Stimulated activated CD4-positive, alpha-beta T cell treated with anti-CD3 and anti-CD28 coated beads, Interleukin-2, amount 100 ng/mL, for 48 hours (primary cell): Measurements from ENCODE around the gene GPATCH4.
"Not testable (repeated sequence)": the region's sequence is repeated elsewhere in the genome, so short reads cannot be mapped to it uniquely, and the experiment has no call there.

Experiments
- DNase-seq, 2 donors: peaks; one replicate each; pipeline ENCODE4 v3.0.0-alpha.2; 2020

Gene GPATCH4

DNA sequence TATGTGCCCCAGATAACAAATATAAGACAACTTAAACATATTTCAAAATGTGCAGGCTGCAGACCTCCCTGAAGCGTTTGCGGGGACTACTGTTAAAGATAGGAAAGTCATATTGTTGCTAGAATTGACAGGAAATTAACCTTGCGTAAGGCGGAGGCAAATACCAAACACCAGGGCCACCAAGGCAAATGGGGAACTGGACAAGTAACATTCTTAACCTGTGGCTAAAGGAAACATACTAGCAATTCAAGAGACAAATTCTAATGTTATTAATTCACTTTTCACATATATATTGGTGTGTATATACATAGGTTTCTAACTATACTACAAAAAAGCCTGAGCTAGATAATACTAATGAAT, 24.8 kb upstream of the GPATCH4 start:
- no peak for DNase-seq

DNA sequence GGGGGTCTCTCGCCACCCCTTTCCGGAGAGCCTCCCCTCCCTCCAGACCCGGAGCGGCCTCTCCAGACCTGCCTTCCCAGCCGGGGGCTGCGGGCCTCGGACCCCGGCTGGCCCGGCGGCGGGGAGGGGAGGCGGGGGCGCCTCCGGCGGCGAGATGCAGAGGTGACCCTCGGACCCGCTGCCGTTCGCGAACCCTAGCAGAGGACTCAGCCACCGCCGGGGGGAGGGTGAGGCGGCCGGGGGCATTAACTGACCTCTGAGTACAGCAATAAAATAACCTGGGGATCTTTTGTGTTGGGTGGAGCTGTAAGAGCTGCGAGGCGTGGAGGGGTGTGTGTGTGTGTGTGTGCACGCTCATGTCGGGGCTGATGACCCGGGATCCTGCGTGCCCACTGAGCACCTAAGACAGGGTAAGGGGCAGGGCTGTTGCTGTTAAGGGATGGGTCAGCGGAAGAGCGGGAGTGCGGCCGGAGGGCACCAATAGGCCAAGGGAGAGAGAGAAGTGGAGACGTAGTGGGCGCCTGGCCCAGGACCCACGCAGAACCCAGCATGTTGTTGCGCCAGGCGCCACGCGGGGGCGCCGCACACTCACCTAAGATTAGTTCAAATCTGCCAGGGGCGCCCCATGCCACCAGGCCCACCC, 24.3 kb upstream of the GPATCH4 start:
- peak; percentile 71 to 75 for DNase-seq

DNA sequence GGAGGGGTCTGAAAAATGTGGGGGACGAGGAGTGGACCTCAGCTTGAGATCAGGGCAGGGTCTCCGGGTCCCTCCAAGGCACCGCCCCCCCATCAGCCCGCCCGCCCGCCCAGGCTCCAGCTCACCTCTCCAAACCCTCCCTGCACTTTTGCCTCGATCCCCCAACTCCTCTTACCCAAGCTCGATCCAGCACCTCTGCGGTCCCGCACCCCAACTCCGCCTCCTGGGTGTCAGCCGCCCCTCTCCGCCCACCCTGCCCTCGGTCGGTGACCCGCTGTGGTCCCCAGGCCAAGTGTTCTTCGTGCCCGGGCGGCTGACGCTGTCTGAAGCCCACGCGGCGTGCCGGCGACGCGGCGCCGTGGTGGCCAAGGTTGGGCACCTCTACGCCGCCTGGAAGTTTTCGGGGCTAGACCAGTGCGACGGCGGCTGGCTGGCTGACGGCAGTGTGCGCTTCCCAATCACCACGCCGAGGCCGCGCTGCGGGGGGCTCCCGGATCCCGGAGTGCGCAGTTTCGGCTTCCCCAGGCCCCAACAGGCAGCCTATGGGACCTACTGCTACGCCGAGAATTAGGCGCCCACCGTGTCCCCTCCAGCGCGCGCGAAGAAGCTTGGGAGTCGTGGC, 23.6 kb upstream of the GPATCH4 start:
- DNase-seq = no peak

DNA sequence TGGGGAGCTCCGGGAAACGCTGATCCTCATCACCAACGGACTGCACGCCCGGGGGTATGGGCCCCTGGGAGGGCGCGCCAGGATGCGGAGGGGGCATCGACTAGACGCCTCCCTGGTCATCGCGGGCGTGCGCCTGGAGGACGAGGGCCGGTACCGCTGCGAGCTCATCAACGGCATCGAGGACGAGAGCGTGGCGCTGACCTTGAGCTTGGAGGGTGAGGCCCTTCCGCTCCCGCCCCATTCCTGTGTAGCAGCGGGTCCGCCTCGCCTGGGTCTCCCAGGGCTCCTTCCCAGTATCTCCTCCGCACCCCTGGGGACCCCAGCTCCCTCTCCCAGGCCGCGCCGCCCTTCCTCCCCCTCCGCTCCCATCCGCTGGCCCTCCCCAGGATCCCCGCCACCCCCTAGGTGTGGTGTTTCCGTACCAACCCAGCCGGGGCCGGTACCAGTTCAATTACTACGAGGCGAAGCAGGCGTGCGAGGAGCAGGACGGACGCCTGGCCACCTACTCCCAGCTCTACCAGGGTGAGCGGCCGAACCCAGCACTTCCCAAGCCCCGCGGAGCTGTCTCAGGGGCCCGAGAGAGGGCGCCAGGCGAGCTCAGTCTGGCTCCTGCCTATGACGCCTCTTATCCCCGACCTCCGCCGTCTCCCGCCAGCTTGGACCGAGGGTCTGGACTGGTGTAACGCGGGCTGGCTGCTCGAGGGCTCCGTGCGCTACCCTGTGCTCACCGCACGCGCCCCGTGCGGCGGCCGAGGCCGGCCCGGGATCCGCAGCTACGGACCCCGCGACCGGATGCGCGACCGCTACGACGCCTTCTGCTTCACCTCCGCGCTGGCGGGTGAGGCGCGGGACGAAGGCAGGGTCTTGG, 22.9 kb upstream of the GPATCH4 start:
- peak in 1 of 2 donors; percentile 44 for DNase-seq

DNA sequence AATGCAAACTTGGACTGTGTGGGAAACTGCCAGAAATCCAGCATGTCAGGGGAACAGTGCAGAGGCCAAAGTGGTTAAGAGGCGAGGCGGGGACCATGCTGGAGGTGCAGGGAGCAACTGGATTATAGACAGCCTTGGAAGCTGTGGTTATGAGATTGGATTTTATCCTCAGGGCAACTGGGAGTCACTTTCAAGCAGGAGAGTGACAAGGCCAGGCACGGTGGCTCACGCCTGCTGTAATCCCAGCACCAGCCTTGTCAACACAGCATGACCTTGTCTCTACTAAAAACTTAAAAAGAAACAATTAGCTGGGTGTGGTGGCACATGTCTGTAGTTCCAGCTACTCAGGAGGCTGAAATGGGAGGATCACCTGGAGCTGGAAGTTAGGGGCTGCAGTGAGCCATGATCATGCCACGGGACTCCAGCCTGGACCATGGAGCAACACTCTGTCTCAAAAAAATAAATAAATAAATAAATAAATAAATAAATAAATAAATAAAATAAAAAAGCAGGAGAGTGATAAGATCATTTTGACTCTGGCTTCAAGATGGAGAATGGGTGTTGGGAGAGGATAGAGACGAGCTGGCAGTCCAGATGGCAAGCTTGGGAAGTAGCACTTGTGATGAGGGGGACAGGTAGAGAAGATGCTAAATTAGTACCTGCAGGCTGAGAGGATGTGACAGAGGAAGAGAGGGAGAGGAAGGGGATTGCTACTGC, 21.5 kb upstream of the GPATCH4 start:
- DNase-seq = no peak

DNA sequence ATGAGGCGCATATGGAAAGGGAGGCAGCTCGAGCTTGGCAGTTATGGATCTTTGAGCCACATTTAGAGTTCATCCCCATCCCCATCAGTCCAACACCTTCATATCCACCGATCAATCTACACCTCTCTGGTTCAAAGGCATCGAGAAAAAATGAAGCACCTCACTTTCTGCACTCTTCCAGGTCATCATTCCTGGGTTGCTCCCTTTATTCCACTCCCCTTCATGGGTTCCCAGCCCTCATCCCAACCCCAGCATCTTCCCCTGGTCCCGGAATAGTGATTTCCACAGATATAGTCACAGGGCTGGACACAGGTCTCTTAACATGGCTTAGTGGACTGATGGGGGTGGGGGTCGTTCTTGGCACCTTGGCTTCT, 18.3 kb upstream of the GPATCH4 start:
- DNase-seq = no peak

DNA sequence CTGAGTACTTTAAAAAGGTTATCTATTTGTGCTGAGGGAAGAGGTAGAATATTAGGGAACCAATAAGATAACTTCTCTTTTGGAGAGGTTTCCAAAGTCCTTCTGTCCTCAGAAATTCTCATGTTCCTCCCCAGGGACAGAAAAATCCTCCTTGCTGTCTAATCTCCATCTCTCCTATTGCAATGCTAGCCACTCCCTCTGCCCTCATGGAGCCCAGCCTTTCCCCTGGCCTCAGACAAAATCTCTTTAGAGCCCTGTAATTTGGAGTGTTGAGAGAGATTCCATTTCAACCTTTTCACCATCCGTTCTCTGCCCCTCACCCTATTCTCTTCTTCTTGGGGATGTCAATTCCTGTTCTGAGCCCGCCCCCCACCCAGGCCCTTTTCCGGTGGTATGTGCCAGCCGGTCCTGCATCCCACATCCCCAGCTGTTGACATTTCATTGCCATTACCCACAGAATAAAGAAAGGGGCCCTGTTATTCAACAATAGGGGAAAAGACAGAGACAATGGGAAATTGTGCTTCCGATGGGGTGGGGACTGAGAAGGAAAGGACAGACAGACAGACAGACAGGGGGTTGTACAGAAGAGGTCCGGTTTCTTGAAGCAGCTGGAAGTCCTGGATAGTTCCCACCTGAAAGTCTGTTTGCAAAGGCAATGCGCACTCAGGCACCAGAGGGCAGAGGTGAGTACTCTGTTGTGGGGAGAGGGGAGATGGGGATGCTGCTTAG, 17.7 kb upstream of the GPATCH4 start, which contains the start of gene HAPLN2:
TSS of gene HAPLN2 (plus strand) at position 563 of the 729 bp plus-strand sequence. CDS start 4,076 bp downstream, outside the sequence.
- no peak for DNase-seq

DNA sequence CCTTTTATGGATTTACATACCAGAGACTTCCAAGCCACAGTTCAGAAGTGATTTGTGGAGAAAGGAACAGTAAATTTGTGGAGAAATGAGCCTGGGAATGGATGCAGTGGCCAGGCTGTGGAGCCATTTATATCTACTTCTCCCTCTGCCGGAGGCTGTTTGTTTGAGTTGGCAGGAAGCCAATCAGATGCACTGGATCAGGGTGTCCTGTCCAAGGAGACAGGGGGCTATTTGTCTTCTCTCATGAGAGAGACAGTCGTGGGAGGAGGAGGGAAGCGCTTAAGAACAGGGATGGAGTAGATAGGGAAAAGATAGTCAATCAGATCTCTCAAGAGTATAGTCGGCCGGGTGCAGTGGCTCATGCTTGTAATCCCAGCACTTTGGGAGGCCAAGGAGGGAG, 15.2 kb upstream of the GPATCH4 start:
- no peak for DNase-seq

DNA sequence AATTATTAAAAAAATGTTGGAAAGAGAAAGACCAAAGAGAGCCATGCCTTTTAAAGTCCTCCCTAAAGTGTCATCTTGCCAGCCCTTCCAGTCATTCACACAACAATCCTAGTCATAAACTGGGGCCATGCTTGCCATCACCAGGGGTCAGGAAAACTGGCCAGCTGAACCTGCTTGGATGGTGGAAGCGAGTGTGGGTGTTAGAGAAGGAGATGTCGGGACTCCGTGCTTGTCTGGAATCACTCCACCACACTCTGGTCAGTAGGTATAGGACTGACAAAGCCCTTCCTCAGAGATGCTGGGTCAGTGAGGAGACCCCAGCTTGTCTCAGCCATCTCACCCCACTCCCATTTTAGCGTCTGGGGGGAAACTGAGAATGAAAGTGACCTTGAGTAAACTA, 14.7 kb upstream of the GPATCH4 start:
- DNase-seq = no peak

DNA sequence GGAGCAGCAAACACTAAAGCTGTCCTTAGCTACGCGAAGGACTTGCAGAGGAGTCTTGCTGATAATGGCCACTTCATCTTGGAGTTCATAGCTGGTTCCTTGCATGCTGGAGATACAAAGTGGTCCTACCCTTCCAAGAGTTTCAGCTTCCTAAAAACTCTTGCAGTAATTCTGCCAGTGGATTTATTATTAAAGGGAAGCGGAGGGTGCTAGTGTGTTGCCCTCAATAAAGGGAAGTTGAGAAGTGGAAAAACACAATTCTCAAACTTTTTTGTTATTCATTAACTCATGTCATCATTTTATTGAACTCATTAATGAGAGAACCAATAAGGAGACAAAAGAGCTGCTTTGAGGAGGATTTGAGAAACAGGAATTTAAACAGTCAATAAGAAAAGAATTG, 11.4 kb upstream of the GPATCH4 start:
- DNase-seq = no peak

DNA sequence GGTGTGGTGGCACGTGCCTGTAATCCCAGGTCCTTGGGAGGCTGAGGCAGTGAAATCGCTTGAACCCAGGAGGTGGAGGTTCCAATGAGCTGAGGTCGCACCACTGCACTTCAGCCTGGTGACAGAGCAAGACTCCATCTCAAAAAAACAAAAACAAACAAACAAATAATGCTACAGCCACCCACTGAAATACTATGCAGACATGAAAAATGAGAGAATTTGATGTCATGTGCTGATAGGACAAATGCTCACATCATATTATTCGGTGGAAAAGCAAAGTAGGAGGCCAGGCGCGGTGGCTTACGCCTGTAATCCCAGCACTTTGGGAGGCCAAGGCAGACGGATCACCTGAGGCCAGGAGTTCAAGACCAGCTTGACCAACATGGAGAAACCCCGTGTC, 8.8 kb upstream of the GPATCH4 start:
- DNase-seq = not testable (repeated sequence)

DNA sequence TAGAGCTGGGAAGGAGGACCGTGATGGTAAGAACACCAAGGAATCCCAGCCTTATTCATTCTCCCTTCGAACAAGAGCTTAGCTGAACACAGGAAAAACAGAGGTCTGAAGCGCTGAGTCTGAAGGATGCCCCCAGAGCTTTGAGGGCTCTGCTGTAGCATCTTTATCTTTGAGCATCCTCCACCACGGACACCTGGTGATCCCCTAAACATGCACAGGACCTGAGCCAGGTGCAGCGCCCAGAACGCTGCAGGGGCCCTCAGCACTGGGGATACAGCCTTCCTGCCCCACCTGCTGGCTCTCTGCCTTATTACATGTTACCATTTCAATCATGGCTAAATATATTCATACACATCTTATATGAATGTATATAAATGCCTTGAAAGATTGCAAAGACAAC, 7.7 kb upstream of the GPATCH4 start:
- no peak for DNase-seq

DNA sequence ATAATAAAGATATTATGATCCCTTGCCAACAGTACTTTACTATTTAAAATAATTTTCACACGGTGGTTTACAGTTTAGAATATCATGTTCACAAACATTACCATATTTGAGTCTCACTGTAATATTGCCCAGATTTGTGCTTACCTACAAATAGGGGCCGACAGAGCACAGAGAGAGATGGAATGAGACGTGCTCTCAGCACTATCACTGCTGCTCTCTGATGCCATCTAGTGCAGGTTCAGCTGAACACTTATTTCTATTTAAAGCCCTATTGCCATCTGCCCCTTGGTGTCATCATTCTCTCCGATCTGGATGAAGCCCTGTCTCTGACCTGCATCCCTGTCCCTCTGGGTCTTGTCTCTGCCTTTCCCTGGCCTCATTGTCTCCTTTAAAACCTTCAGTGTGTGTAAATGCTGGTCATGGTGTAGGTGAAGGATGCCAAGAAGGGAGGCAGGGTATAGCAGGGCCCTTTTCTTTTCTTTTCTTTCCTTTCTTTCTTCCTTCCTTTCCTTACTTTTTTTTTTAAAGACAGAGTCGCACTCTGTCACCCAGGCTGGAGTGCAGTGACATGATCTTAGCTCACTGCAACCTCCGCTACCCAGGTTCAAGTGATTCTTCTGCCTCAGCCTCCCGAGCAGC, 6.9 kb upstream of the GPATCH4 start:
- DNase-seq = peak in 1 of 2 donors; percentile 54

DNA sequence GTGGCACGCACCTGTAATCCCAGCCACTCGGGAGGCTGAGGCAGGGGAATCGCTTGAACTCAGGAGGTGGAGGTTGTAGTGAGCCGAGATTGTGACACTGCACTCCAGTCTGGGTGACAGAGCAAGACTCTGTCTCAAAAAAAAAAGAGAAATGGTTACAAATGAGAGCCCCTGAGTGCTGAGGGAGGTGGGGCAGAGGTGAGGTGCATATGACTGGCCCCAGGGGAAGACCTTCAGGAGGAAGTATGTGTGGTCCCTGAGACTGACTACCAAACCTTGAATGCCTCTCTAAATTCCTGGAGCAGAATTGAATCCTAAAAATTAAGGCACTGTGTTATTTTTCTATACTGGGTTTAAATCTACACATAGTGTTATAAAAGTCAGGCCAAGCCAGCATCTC, 6.1 kb upstream of the GPATCH4 start:
- DNase-seq = not testable (repeated sequence)

DNA sequence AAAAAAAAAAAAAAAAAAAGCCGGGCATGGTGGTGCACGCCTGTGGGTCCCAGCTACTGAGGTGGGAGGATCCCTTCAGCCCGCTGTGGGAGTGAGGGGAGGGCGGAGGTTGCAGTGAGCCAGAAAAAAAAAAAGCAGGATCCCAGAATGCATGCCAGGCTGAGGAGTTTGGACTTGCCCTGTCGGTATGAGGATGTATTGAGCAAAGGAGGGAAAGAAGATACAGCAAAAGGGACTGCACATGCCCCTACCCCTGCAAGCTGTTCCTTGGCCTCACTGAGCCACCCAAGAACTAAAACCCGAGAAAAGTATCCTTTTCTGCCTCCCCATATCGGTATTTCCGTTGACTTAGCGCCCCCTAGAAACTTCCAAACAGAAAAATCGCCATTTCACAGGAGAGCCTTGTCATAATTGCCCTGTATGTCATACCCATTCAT, 1.3 kb upstream of the GPATCH4 start:
- DNase-seq = no peak

DNA sequence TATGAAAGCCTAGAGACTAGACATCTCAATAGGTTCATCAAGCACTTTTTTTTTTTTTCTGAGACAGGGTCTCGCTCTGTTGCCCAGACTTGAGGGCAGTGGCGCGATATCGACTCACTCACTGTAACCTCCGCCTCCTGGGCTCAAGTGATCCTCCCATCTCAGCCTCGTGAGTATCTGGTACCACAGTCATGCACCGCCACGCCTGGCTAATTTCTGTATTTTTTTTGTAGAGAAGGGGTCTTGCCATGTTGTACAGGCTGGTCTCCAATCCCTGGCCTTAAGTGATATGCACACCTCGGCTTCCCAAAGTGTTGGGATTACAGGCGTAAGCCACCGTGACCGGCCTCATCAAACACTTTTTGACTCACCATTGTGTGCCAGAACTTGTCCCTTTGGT, 613 bp upstream of the GPATCH4 start:
- DNase-seq = no peak

DNA sequence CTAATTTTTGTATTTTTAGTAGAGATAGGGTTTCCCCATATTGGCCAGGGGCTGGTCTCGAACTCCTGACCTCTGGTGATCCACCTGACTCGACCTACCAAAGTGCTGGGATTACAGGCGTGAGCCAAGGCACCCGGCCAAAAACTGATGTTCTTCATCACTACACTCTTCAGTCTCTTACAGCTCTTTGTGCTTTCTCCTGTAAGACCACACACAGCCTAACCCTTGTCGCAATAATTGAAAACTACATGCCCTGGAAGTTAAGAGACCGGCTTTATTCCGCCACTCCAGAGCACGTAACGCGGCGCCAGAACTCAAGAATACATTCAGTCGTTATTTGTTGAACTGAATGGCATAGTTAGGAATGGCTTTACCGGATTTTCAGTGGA, 552 bp downstream of the GPATCH4 start:
- DNase-seq = no peak

DNA sequence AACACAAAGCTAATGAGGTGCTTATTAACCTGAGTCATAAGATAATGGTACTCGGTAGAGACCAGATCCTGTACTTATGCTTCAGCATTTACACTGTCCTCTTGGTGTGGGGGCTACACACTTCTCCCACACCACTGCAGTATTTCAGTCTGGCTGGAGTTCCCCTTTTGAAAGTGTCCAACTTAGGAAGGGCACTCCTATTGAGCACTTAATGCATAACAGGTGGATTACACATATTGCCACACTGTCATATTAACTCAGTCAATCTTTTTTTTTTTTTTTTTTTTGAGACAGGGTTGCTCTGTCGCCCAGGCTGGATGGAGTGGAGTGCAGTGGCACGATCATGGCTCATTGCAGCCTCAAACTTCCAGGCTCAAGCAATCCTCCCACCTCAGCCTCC, 1.5 kb downstream of the GPATCH4 start:
- no peak for DNase-seq

DNA sequence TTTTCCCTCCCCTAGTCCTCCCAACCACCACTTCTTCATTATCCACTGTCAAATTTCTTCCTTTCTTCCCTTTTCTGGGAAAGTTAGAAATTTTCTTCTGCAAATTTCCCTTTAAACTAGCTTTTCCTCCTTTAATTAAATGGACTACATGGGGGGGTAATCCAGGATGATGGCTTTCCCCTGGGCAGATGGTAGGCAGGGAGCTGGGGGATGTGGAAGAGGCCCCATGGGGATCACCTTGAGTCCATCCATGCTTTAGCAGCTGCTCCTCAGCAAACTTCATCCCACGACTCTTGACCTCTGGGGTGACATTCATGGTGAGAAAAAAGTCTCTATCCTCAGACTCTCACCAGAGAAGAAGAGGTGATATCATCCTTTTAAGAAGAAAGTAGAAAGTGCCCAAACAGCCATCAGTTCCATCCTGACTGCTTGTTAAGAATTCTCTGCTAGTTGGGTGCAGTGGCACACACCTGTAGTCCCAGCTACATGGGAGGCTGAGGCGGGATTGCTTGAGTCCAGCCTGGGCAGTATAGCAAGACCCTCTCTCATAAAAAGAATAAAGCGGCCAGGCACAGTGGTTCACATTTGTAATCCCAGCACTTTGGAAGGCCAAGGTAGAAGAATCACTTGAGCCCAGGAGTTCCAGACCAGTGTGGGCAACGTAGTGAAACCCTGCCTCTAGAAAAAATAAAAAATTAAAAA, 2.4 kb downstream of the GPATCH4 start:
- no peak for DNase-seq

DNA sequence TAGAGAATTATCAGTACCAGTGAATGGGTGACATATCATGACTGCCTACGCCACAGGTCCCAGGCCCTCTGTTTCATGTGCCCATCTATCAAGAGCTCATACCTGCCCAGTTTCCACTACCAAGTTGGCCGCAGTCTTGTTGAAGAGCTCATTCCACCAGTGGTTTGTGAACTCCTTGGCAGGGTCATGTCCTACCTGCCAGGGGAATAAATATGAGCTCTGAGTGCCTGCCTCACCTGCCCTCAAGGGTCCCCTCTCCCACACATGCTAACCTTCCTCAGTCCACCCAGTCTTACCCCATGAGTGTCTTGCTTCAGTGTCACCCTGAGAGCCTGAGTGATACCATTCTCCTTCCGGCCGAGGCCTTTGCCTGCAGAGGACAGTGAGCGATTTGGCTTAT, 3.2 kb downstream of the GPATCH4 start:
- DNase-seq = no peak

DNA sequence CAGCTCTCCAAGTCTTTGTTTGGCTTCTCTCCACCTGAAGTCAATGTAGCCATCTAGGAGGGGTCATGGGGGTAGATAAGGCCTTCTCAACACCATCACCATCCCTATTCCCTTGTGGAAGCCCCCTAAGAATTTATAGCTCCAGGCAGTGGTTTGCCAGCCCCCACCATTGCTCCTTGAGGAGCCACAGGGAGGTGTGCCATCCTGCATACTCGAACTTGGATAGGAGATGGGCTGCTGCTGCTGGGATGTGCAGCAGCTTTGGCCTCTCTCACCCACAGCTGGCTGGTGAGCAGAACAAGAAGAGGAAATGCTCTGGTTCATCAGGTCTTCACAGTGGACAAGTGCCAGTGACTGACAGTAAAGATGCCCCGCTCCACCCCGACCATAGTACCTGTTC, 4.9 kb downstream of the GPATCH4 start:
- no peak for DNase-seq

DNA sequence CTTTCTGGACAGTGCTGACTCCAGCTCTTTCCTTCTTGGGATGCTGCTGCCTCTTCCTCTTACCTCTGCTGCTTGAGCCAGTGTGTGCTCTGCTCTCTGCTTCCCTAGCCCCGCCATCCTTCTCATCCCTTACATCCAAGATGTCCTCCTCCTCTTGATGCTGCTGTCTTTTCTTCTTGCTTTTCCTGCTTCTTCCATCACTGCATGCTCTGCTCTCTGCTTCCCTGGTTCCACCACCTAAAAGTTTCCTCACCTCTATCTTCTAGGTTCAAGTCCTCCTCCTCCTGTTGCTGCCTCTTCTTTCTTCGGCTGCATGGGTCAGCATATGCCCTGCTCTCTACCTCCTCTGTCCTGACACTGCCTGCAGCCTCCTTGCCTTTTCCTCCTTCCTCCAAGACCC, 6.3 kb downstream of the GPATCH4 start:
- no peak for DNase-seq
